NCI-H345 treated with DMSO at 0.1 percent for 48 hours (cell line): Measurements from ENCODE around the gene KRT86.

Experiments used
- DNase-seq: peaks from one replicate; lab custom pipeline; 2025; ENCODE audit not compliant: unreplicated experiment; lab: John Stamatoyannopoulos, UW

Gene KRT86

DNA sequence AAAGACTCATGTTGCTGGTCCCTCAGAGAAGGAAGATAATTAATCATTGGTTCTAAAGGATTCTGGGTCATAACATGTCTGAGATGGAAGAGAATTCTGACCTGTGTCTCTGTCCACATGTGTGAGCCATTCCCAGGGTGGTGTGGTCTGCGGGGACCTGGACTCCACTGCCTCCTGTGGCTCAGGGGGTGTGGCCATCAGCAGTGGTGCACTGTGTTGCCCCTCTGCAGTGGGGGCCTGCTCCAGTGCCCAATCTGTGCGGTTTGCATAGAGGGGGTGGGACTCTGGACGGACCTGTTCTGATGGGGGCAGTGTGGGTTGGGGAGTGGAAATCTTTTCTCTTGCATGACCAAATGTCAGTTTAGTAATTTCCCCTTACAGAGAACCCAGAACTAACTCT is 79.3 kb downstream of the KRT86 start:
- DNase-seq, result no peak

DNA sequence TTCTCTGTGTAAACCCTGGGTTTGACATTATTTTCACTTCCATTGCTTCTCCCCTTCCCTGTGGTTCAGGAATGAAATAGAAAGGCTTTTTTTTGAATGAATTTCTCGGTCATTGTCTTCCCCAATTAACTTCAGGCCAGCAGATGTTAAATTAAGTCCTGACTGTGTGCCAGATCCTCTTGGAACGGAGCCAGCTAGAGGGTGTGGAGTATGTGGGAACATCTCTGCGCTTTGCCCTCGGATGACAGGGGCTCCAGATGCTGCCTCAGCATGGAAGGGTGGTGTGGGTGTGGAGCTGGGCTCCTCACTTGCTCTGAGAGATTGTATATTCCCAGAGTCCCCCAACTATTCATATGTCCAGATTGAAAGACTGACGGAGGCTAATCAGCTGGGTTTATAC is 79.8 kb downstream of the KRT86 start:
- no peak for DNase-seq

DNA sequence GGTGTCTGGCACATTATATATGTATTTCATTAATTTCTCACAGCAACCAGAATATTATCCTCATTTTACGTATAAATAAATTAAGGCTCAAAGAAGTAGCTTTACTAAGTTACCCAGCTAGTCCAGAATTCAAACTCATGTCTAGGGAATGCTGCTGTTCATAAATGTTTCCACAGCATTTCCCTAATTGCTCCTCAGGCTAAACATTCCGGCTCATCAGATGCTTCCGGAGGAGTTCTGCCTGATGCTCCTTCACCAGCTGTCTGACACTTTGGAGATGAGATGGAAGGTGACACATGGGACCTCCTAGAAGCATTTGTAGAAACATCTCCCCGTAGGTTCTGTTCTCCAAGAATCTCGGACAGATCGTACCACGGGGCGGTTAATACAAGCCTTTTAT is 80.7 kb downstream of the KRT86 start:
- no peak for DNase-seq

GRCh38 chr12:52356031-52356761 is 81.8 kb downstream of the KRT86 start:
- no peak for DNase-seq

GRCh38 chr12:52356762-52357580 is 82.5 kb downstream of the KRT86 start:
- no peak for DNase-seq
